Measurements from ENCODE around the gene HTR3C.

- no peak for TF ChIP-seq CTCF (IDR thresholded peaks at IDR 0.05; ENCODE audit: low read depth, low read length)
- TF ChIP-seq POLR2A (IDR thresholded peaks at IDR 0.05; ENCODE audit: extremely low read depth, insufficient read length): no peak
- no peak for TF ChIP-seq MYC (IDR thresholded peaks at IDR 0.05; ENCODE audit: low read depth, low read length)
Measured at GRCh38 chr3:184039414-184039813, 13.4 kb upstream of the HTR3C start.

Measured in NB4 (cell line).